Cardiac muscle cell (in vitro differentiated cells and primary cell): Measurements from ENCODE around the gene RASL12. TPM values are rescaled to one million over a fixed set of nuclear protein-coding genes. Genes with fewer than 3 reads are reported as not detected.
"Not testable (repeated sequence)": the region's sequence is repeated elsewhere in the genome, so short reads cannot be mapped to it uniquely, and the experiment has no call there.

Experiments used
- DNase-seq, 2 donors: peaks; one replicate each; pipeline versions ENCODE4 v3.0.0 to v3.0.0-alpha.2; 2010 to 2017; ENCODE audit warnings: low read depth in 1 of 2, low spot score in 1 of 2
- H3K27ac ChIP-seq: fragments of 200-600 bp; sonication (generic); 2 replicates; pipeline ENCODE4 v1.5.1; 2016
- H3K27me3 ChIP-seq: fragments of 200-600 bp; sonication (generic); 2 replicates; pipeline ENCODE4 v1.6.0; 2016; ENCODE audit warnings: control low read depth
- H3K36me3 ChIP-seq: fragments of 200-600 bp; sonication (generic); 2 replicates; pipeline ENCODE4 v1.5.1; 2016; ENCODE audit warnings: control low read depth
- H3K4me1 ChIP-seq: fragments of 200-600 bp; sonication (generic); 2 replicates; pipeline ENCODE4 v1.8.1; 2017; ENCODE audit warnings: low read depth, mild to moderate bottlenecking, mixed run types
- H3K4me3 ChIP-seq: fragments of 200-600 bp; sonication (generic); 2 replicates; pipeline ENCODE4 v1.5.1; 2016; ENCODE audit warnings: mild to moderate bottlenecking
- H3K9me3 ChIP-seq: fragments of 200-600 bp; sonication (generic); 2 replicates; pipeline ENCODE4 v1.5.1; 2017; ENCODE audit warnings: low read depth, mild to moderate bottlenecking, control low read depth
- CTCF ChIP-seq: IDR thresholded peaks from 2 replicates; pipeline ENCODE4 v1.5.1; 2012; ENCODE audit warnings: low read depth, mild to moderate bottlenecking, low read length
- polyA plus RNA-seq: library from polyadenylated mRNA; unstranded; fragments of >200 nt; fragmentation: Nextera tagmentation; extraction: Ambion mirVana; gene quantifications from 2 replicates; pipeline ENCODE4 v1.2.1, GENCODE V29; 2016
- total RNA-seq: library from RNA; depleted of rRNA; stranded (reverse); fragments of >200 nt; gene quantifications from 2 replicates; pipeline ENCODE4 v1.2.3, GENCODE V29; 2016

RASL12 gene
- total and polyA plus RNA-seq, 2 experiments from 2014 or later: 4.0 to 38.2 TPM

GRCh38 chr15:65044724-65045481 lies 22.9 kb downstream of the RASL12 start, which contains the start of gene SLC51B:
Gene SLC51B, plus strand, starts transcription at chr15:65045387. Its CDS starts 4,618 bp downstream, at chr15:65050005.
- H3K4me3 ChIP-seq: no peak within 1 kb of the TSS
- no peaks in the 10 kb centered on the region for H3K36me3 ChIP-seq
- peak in 1 of 2 donors; percentile 56 for DNase-seq
- H3K27ac ChIP-seq: peak within 1 kb of the TSS; percentile 1
- no peak for TF ChIP-seq CTCF
- peaks cover 7% of the 10 kb centered on the region for H3K4me1 ChIP-seq
- no peaks in the 10 kb centered on the region for H3K9me3 ChIP-seq
- no peaks in the 10 kb centered on the region for H3K27me3 ChIP-seq

DNA sequence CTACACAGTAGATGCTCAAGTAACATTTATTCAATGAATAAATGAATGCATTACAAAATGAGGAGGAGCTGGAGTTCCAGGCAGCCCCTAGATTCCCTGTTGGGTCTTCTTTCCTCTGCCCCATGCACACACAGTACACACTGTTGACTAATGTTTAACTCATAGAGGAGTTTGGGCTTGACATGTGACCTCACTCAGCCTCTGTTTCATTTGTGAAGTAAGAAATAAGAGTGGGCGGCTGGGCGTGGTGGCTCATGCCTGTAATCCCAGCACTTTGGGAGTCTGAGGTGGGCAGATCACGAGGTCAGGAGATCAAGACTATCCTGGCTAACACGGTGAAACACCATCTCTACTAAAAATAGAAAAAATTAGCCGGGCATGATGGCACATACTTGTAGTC lies 23.6 kb downstream of the RASL12 start:
- H3K9me3 ChIP-seq, DNase-seq, H3K27ac ChIP-seq, H3K4me3 ChIP-seq, H3K4me1 ChIP-seq, H3K27me3 ChIP-seq, H3K36me3 ChIP-seq: not testable (repeated sequence)

DNA sequence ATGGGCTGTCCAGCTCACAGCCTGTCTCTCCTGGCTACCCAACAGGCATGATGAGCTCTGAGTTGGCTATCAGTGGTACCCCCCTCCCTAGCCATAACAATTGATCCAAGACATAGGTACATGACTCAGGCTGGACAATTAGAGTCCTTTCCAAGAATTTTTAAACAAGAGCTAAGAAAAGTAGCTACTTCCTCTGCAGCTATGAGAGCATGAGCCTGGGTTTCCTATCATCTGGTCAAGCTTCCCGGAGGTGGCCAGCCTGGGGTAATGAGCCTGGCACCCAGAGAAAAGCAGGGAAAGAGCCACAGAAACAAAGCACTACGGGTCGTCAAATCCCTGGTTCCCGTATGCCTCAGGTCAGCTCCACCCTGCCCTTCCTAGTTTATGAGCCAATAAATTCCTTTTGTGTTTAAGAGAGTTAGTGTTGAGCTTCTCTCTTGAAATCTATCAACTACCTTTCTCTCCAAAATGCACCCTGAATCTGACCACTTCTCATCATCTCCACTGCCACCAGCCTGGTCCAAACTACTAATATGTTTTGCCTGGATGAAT lies 24.9 kb downstream of the RASL12 start:
- no peak for DNase-seq
- TF ChIP-seq CTCF: no peak
- peaks cover 7% of the 10 kb centered on the region for H3K4me1 ChIP-seq
- no peaks in the 10 kb centered on the region for H3K36me3 ChIP-seq
- no peak overlapping the region for H3K4me3 ChIP-seq
- H3K27ac ChIP-seq: no peak overlapping the region
- no peaks in the 10 kb centered on the region for H3K9me3 ChIP-seq
- no peaks in the 10 kb centered on the region for H3K27me3 ChIP-seq

- Histone ChIP-seq H3K36me3 (no peaks in the 10 kb centered on the region), H3K9me3 (no peaks in the 10 kb centered on the region), H3K4me1 (peaks cover 7% of the 10 kb centered on the region), H3K27ac (no peak overlapping the region), H3K27me3 (no peaks in the 10 kb centered on the region), H3K4me3 (no peak overlapping the region)
- no peak for TF ChIP-seq CTCF
- no peak for DNase-seq
These were observed 26.0 kb downstream of the RASL12 start for GRCh38 chr15:65041787-65042186.

DNA sequence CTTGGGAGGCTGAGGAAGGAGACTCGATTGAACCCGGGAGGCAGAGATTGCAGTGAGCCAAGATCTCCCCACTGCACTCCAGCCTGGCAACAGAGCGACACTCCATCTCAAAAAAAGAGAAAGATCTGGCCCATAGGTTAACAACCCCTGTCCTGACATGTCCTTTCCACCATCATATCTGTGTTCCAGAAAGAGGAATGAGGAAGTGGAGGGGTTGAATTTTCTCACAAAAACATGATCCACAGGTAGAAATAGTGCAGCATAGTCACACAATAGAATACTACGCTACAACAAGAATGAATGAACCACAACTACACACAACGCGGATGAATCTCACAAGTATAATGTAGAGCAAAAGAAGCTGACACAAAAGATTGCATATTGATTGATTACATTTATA lies 27.3 kb downstream of the RASL12 start:
- TF ChIP-seq CTCF: no peak
- Histone ChIP-seq H3K4me1 (peaks cover 5% of the 10 kb centered on the region), H3K9me3 (no peaks in the 10 kb centered on the region), H3K4me3 (no peak overlapping the region), H3K36me3 (no peaks in the 10 kb centered on the region), H3K27me3 (no peaks in the 10 kb centered on the region), H3K27ac (no peak overlapping the region)
- no peak for DNase-seq

GRCh38 chr15:65038836-65039235 lies 29.0 kb downstream of the RASL12 start:
- H3K9me3 ChIP-seq: no peaks in the 10 kb centered on the region
- TF ChIP-seq CTCF: no peak
- no peaks in the 10 kb centered on the region for H3K27me3 ChIP-seq
- no peak for DNase-seq
- H3K4me3 ChIP-seq: no peak overlapping the region
- no peaks in the 10 kb centered on the region for H3K36me3 ChIP-seq
- H3K4me1 ChIP-seq: no peaks in the 10 kb centered on the region
- H3K27ac ChIP-seq: no peak overlapping the region
